ENCODE results near the gene CFAP58.

CFAP58 gene

GRCh38 chr10:104353325-104354048, at the start of gene CFAP58:
Gene CFAP58, plus strand, starts transcription at chr10:104353833. Its CDS starts 65 bp downstream, at chr10:104353898.
- peak; percentile 85 for DNase-seq (ENCODE audit: low read depth)

DNA sequence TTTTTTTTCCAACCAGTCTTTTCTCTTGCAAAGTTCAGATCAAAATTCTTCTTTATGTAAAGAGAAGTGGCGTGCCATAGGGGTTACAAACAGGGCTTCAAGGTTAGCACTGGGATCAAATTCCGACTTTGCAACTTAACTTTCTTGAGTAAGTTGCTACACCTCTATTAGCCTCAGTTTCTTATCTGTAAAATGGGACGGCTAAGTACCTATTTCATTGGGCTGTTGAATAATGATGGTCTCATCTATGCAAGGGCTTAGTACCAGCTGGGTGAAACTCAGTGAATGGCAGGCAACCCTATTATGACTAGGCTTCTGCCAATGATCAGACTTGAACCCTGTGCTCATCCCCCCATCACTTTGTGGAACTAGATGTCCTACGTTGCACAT, 49.3 kb upstream of the CFAP58 start:
- peak; percentile 4 for DNase-seq (ENCODE audit: low read depth)

- DNase-seq (ENCODE audit: low read depth), result peak; percentile 36
These were observed 48.7 kb upstream of the CFAP58 start for GRCh38 chr10:104304927-104305326.

DNA sequence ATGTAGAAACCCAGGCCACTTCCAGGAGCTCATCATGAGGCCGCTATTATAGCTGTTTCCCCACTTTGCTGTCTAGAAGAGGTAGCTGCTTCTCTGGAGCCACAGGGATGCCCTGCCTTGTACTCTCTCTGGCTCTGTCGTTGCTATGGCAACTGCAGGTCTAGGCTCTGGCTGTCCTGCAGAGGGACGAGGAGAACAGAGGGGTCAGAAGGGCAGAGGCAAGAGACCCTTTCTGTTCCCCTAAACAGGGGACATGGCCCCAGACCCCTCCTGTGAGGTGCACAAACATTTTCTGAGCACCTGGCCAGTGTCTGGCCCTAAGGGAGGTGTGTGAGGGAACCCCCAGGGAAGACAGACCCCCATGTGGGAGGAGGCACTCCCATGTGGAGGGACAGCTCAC, 46.7 kb upstream of the CFAP58 start:
- peak; percentile 25 for DNase-seq (ENCODE audit: low read depth)

DNA sequence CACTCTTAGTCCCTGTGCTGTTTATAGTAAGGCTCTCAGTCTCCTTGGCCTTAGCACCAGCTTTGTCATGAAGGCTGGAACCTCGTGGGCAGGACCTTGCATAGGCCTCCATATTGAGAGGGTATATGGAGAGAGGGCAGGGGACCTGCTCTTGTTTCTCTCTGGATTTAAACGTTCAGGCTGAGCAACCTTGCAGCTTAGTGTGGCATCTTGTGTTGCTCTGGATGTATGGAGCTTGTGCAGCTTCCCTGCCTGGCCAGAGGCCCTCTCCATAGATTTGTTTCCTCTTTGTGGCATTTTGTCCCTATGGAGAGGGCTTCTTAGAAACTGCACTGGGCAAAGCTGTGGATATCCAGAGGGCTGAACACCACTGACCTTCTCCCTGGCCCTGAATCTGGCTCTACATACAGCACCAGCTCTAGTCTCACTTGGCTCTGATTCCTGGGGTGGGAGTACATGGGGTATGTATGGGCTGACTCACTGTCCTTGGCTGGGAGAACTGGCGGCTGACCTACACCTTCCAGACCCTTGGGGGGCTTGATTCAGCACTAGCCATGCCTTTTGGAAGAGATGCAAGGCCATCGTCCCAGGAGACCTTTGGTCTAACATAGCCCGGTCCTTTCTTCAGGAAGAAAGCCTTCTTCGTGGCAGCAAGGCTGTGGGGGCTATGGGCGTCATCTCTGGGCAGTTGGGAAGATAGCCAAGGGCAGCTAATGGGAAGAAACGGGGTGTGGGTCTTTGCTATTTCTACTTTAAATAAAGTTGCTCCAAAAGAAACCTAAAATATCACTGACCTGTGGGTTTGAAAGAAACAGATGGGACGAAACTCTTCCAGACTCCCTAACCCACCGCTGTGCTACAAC, 45.8 kb upstream of the CFAP58 start:
- DNase-seq (ENCODE audit: low read depth), result peak; percentile 46

- peak; percentile 14 for DNase-seq (ENCODE audit: low read depth)
These were observed 45.2 kb upstream of the CFAP58 start for GRCh38 chr10:104308439-104308903.

- peak; percentile 84 for DNase-seq (ENCODE audit: low read depth)
These were observed 43.4 kb upstream of the CFAP58 start for GRCh38 chr10:104309980-104310978.

GRCh38 chr10:104311184-104311720, 42.4 kb upstream of the CFAP58 start:
- no peak for DNase-seq (ENCODE audit: low read depth)

GRCh38 chr10:104314591-104315485, 38.8 kb upstream of the CFAP58 start:
- DNase-seq (ENCODE audit: low read depth), result no peak

DNA sequence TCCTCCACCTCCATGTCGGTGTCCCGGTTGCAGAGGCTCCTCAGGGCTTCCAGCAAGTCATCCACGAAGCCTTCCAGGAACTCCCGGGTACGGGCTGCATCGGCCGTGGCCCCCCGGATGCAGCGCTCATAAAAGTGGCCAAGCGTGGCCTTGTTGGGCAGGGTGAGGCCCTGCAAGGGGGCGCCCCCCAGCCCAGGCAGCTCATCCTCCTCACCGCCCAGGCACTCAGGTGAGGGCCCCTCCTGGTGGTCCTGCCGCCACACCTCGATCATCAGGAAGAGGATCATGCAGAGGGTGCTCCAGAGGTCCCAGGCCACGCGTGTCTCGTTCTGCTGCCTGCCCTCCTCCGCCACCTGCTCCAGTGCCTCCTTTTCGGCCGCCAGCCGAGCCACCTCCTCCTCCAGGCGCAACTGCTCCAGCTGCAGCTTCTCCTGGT, 38.1 kb upstream of the CFAP58 start:
- no peak for DNase-seq (ENCODE audit: low read depth)

DNA sequence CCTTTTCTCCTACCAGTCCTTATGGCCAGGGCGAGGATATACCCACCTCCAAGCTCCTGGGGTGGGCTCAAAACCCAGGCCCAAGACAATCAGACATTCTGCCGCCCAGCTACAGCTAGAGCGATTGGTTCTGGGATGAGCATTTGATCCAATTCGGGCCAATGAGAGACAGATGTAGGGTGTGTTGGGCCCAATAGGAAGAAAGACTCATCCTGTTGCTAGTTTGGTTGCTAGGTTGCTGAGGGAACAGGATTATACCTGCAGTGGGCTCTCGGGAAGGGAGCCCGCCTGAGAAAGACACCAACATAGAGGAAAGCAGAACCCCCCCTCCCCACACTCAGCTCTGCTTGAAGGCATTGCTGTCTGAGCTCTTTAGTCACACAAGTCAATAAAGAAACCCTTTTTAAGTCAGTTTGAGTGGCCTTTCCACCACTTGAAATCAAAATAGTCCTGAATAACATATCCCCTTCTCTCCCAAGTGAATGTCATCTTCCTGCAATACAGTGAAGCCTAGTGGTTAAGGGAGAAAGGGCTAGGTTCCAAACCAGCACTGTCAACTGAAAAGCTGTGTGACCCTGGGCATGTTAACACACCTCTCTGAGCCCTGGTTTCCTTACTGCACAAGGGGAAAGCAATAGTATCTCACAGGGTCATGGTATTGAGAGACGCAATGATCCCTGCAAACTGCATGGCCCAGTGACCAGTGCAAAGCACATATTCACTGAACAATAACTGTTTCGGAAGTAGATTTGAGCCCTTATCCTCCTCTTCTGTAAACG, 37.1 kb upstream of the CFAP58 start:
- DNase-seq (ENCODE audit: low read depth), result no peak

DNA sequence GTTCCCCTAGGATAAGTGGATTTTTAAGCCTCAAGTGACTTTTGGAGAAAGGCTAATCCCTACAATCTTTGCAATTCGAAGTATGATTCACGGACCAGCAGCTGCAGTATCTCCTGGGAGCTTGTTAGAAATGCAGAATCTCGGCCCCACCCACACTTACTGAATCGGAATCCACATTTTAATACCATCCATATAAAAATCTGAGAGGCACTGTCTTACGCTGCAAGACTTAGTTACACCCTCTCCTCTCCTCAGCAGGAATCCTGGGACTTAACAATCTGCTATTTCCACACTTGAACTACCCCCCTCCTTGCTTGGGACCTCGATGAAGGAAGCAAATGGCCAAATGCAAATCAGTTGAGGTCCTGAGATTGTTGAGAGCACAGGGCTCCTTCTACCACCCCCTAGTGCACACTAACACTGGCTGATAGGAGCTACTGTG, 36.3 kb upstream of the CFAP58 start:
- peak; percentile 85 for DNase-seq (ENCODE audit: low read depth)

DNA sequence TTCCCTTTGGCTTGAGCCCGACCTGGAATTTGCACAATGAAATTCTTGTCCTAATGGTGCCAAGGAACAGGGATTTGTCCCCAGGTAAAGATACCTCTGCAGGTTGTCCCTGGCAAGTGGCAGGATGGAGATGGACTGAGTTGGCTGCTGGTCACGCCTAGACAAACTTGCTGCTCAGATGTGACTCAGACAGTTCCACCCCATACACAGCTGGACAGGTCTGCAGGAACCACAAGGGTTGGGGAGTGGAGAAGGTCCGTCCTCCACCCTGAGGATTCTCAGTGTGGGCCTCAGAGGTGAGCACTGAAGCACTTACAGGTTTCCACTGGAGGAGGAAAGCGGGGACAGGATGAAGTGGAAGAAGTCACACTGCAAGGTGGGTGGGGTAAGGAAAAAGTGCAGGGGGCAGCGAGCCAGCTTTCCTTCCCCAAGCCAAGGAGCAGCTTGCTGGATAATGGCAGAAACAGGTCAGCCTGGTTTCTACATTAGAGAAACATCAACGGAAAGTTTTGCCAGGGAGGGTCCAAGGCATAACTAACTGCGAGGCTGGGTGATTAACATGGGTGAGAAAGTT, 35.8 kb upstream of the CFAP58 start:
- DNase-seq (ENCODE audit: low read depth), result no peak

DNA sequence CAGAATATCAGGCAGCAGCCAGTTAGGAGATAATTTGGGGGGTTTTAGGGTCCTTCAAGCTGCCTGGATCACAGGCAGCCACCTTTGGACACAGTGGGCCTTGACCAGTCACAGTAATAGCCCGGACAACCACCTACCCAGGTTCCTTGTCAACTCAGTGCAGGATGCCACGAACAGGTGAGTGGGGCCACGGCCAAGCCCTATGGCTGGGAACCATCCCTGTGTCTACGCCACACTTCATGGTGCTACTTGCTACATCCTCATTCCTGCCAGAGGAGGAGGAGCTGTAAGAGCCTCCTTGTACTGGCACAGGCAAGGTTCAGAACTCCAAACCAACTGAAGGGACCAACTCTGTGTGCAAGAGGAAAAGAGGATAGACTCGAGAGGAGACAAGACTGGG, 35.3 kb upstream of the CFAP58 start:
- DNase-seq (ENCODE audit: low read depth), result no peak

DNA sequence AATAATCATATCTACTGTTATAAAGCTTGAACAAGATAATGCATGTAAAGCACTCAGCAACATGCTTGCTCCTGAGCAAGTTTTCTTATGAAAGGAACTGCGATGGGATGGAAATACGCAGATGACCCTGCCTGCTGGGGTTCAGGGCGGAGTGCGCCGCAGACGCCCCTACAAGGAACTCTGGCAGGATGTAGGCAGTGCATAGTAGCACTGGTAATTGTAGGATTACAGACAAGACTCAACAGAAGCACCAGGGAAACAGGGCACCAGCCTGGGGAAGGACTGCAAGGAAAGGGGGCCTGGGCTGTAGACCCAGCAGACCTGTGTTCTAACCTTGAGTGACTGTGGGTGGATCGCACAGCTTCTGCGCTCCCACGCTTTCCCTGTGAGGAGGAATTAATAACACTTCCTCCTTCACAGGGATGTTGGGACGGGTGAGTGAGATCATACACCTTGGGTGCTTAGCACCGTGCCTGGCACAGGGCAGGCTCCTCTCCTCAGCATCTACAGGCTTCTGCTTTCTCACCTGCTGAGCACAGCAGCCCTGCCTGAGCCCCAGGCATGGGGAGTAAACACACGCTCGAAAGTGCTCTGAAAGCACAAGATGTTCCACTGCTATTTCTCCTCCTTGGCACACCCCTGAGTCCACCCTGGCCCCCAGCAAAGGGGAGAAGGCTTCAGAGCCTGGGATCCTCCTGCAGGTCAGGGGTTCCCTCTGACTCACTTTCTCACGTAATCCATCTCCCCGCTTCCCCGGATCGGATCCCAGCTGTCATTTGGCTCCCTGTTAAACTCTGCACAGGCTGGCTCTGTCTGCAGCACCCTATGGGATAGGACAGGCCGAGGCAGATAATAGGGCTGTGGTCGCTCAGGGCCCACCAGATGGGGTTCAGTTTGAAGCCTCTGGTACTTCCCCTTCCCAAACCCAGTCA, 34.6 kb upstream of the CFAP58 start:
- peak; percentile 82 for DNase-seq (ENCODE audit: low read depth)

GRCh38 chr10:104321226-104321625, 32.4 kb upstream of the CFAP58 start:
- no peak for DNase-seq (ENCODE audit: low read depth)

DNA sequence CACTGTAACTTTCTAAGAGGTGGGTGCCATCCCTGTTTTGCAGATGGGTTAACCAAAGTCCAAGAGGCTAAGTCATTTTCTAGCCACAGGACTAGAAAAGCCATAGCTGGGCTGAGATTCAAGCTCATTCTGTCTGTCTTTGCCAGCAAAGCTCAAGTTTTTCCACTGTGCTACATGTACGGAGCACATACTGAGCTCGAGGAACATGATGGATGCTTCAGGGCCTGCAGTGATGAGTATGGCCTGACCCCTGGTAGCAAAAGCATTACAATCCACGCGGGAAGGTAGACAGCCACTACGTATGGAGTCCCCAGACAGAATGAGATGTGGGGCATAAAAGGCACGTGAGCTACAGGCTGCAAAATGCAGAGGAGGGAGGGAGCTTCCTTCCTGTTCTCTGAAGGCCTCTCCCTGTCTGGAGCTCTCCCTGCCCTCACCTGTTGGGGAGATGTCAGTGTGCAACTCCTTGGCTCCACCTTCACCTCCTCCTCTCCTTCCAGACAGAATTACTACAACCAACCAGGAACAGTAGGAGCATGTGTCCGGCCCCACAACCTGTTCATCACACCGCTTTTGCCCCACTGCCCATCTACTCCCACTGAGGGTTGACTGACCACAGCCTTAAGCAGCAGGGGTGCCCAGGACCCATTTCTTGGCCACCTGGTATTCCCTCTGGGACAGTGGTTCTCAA, 31.8 kb upstream of the CFAP58 start:
- no peak for DNase-seq (ENCODE audit: low read depth)

GRCh38 chr10:104322416-104322782, 31.2 kb upstream of the CFAP58 start:
- no peak for DNase-seq (ENCODE audit: low read depth)

Measured in iris pigment epithelial cell (primary cell).